GM18907 (cell line): ENCODE data around the gene CLEC4F.

Experiments
- ATAC-seq: cut with Tn5 transposase; IDR thresholded peaks from one replicate; pipeline ENCODE4 v1.9.1; 2021; ENCODE audit warnings: mild to moderate bottlenecking, moderate library complexity; ENCODE audit not compliant: unreplicated experiment

The CLEC4F gene

DNA sequence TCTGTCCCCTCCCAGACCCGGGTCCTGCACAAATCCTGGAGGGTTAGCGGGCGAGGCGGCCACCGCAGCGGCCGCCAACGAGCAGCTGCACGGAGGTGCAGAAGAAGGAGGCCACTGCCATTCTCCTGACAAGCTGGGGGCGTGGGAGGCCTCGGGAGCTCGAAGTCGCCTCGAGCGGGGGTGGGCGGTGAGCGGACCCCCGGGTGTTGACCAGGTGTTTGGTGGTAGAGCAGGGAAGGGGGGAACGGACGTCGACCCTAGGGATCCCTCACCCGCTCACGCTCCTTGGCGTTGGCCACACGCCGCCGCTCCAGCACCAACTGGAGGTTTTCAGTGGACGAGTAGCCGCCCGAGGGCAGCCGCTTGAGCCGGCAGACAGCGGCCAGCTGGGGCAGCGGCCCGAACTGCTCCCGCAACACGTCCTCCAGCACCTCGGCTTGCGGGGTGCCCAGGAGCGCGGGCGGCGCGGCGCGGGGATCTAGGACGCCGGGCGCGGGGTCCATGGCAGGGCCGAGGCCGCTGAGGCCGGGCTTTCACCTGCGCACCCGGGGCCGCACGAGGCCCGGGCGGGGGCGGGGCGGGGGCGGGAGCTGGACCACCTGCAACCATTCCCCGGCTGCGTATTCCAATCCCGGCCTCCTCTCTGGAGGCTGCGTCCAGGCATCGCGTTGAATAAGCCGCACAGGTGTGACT is 30.1 kb downstream of the CLEC4F start, which contains the start of gene FIGLA:
Gene FIGLA, minus strand, starts transcription at position 508 of the 693 bp plus-strand sequence. Its CDS starts 5 bp downstream, at position 503.
- ATAC-seq: no peak

GRCh38 chr2:70789304-70790135 is 30.9 kb downstream of the CLEC4F start:
- ATAC-seq: no peak

DNA sequence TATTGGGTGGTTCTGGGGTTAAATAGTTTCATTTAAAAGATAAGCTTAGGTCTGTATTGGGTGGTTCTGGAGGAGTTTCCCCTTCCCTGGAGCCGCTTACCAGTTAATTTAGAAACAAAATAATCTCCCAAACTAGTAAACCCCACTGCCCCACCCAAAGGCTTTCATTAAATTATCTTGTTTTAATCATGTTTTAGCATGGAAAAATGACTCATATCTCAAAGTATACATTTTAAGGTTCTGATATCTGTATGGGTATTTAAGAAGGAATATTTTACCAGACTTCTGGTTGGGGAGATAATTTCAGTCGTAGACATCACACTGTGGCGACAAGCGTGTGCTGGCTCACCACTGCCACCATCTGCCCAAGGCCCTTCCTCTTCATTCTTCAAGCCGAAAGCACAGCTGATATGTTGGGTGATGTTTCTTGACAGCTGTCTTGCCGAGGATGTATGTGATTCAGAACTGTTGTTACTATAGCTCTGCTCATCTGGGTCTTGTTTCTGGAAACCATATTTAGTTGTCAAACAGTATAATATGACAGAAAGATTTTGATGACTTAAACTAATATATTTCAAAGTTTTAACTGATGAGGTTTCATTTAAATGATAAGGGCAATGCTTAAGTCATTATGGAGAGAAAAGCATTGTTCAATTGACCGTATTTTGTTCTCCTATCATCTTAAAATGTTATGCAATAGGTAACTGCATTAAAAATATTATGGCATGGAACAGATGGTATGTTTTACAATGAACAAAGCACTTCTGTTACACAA is 35.1 kb downstream of the CLEC4F start:
- no peak for ATAC-seq

GRCh38 chr2:70784320-70784719 is 36.1 kb downstream of the CLEC4F start:
- ATAC-seq: no peak

DNA sequence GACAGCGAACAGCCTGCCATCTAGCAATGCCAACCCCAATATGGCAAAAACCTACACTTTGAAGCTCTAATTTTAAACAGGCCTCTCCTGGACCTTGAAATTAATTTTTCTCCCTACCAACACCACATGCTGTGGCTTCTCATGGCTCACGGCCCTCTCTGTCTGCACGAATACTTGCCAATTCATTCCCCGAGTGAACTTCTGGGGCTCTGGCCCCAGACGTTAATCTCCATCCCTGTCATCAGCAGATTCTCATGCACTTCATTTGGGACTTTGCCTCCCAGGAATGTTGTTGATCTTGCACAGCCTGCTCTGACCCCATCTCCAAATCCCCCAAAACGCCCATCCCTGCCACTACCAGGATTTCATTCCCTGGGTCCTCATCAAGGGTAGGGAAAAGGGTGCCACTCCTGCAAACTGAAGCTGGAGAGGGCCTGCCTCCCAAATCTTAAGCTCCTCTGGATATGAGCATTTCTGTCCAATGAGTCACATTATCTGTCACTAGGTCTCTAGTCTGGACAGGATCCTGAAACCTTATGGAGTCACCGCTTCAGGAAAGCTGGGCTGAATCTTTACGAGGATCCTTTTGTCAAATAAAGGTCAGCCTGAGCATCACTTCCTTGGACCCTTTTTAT is 40.4 kb downstream of the CLEC4F start:
- no peak for ATAC-seq

GRCh38 chr2:70779491-70779890 is 40.9 kb downstream of the CLEC4F start:
- no peak for ATAC-seq

DNA sequence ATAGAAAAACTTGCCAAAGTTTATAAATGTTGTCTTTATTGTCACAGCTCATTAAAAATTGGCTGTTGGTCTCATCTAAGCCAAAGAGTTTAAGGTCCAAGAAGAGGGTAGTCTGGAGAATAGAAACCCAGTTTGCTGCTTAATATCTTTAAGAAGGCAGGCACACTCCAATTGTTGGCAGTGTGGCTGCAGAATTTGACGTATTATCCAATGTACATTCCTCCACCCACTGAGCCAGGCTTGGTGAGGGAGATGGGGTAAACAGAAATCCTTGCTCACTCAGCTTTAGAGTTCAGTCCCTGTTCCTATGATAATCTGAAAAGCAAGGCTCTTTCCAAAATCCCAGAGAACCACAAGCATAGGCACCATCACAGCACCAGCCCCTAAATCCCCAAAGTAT is 41.7 kb downstream of the CLEC4F start:
- no peak for ATAC-seq

- ATAC-seq: no peak
Measured at GRCh38 chr2:70777450-70777849, 42.9 kb downstream of the CLEC4F start.

DNA sequence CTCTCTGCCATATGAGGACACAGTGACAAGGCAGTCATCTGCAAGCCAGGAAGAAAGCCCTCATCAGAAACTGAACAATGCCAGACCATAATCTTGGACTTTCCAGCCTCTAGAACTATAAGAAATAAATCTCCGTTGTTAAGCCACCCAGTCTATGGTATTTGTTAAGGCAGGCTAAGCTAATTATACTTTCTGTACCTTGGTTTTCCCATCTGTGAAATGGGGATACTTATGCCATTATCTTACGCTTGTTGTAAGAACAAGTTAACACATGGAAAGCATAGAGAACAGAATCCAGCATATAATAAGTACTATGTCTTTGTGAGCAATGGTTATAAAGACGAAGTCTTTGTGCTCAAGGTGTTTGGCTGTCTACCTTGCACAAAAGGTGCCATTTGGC is 44.1 kb downstream of the CLEC4F start:
- no peak for ATAC-seq

DNA sequence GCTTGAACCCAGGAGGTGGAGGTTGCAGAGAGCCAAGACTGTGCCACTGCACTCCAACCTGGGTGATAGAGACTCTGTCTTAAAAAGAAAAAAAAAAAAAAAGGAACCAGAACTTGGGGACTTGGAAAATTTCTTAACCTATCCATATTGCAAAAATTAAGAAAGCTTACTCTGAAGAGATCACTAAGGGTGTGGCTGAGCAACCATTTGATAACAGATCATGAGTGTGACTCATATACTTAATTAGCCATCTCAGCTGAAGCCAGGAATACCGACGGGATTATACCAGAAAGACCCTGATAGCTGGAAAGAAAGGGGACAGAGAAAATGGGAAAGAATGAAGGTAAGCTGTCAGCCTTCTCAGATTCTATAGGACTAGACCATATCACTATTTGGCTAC is 45.3 kb downstream of the CLEC4F start:
- ATAC-seq: no peak

- no peak for ATAC-seq
Measured at GRCh38 chr2:70772486-70773155, 47.8 kb downstream of the CLEC4F start.

- ATAC-seq: peak; percentile 67
Measured at GRCh38 chr2:70771446-70771845, 49.0 kb downstream of the CLEC4F start.

GRCh38 chr2:70769450-70769849 is 50.9 kb downstream of the CLEC4F start:
- no peak for ATAC-seq

- no peak for ATAC-seq
Measured at GRCh38 chr2:70768590-70769085, 51.8 kb downstream of the CLEC4F start.

DNA sequence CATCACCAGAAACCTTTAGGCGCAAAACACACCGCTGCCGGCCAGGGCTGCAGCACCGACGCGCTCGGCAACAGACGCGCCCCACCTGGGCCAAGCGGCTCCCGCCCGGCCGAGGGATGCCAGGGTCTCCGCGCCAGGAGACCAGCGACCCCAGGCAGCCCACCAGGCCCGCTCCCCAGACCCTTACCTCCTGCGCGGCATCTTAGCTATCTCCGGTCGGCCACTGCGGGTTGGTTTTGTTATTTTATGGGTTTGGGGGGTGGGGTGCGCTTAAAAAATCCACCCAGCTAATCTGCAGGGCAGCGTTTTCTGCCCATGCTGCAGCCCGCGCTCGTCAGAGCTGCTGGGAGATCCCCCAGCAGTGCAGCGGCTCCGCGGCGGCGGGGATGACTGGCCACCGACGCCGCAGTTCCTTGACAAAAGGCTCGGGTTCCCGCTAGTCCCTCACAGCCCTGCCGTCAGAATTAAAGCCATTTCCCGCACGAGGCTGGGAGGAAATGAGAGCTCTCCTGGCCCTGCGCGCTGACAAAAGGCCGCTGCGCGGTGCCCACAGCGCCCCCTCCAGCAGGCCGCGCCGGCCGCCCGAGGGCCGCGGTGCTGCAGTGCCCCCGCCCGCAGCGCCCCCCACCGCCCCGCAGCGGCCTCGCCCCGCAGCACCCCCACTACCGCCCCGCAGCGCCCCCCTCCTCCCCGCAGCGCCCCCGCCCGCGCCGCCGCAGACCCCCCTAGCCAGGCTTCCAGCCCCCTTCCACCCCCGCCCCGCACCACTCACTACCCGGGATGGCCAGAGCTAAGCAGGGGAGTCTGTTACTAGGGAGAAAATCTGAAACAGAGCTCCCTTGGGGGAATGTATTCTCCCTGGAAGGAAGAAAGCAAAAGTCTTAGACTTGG is 52.5 kb downstream of the CLEC4F start, which contains the start of gene ADD2:
Gene ADD2, minus strand, starts transcription at position 502 of the 891 bp plus-strand sequence. CDS start 61,792 bp downstream, outside the sequence.
- ATAC-seq: no peak

DNA sequence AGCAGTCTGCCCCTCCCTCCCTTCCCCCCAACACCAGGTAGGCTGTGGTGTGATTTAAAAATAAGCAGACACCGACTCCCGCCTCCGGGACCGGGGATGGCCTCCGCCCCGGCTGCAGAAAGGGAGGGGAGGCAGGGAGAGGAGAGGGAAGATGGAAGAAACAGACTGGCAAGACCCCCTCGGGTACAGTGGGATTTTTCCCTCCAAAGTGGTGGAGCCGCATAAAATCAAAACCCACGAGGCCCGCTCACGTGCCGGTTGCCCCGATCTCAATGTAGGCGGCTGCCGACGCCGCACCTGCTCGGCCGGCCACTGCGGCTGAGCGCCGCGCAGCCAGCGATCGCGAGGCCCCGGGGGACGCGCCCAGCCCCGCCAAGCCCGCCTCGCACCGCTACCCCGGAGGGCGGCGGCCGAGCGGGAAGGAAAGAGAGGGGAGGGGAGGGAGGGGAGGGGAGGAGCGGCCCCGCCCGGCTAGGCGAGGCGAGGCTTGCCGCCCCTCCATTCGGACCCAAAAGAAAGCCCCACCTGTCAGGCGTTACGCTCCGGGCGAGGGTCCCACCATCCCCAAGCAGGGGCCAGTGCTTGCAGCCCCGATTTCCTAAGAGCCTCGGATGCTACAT is 53.2 kb downstream of the CLEC4F start:
- no peak for ATAC-seq

DNA sequence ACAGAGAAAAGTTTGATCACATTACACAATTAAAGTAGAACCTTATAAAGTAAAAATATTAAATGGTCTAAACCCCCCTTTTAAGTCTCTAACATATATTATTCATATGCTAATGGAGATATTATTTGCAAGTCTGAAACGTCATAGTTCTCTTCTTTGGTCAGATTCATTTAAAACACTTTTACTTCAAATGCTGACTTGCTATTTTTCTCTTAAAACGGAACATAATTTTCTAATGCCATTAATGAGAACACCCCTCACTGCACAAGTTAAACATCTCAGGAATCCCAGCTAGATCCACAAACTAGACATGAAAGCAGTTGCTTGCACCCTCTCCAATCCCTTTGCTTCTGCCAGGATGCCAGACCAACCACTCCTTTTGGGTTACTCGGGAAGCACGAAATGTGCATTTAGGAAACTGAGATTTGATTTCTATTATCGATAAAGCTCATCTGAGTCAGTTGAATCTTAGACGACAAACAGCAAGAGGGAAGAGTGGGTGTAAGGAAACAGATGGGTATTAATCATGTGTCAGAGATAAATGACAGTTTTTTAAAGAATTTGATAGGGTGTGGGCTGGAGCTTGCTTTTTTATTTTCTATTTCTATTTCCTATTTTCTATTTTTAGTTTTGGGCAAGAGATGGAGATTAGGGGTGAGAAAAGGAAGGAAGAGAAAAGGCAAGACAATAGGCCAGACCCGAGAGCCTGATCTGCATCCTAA is 53.9 kb downstream of the CLEC4F start:
- ATAC-seq: no peak

GRCh38 chr2:70765507-70765906 is 54.9 kb downstream of the CLEC4F start:
- no peak for ATAC-seq
